Stimulated activated naive CD8-positive, alpha-beta T cell treated with anti-CD3 and anti-CD28 coated beads, Interleukin-15, amount 100 ng/mL, for 72 hours (primary cell): ENCODE measurements around the gene RPS25.
"Not testable (repeated sequence)": the region's sequence is repeated elsewhere in the genome, so short reads cannot be mapped to it uniquely, and the experiment has no call there.

ENCODE experiments used
- ATAC-seq: fragments of 150-1000 bp; cut with Tn5 transposase; 2 replicates; pipeline ENCODE4 v1.10.0; 2021; ENCODE audit warnings: mild to moderate bottlenecking, moderate library complexity
- DNase-seq, 2 donors: peaks; one replicate each; pipeline ENCODE4 v3.0.0; 2021 to 2022
- H3K27ac Mint-ChIP-seq, 2 donors: one replicate each; pipeline ENCODE4 v1.8.0; 2022; ENCODE audit warnings: mild to moderate bottlenecking in 2 of 2, mixed read lengths in 2 of 2, moderate library complexity in 2 of 2
- H3K27me3 Mint-ChIP-seq: one replicate; pipeline ENCODE4 v1.8.0; 2022; ENCODE audit warnings: mixed read lengths
- H3K4me1 Mint-ChIP-seq: one replicate; pipeline ENCODE4 v1.8.0; 2022; ENCODE audit warnings: mild to moderate bottlenecking, mixed read lengths
- H3K4me3 Mint-ChIP-seq, 2 donors: one replicate each; pipeline ENCODE4 v1.8.0; 2022; ENCODE audit warnings: mild to moderate bottlenecking in 2 of 2, mixed read lengths in 2 of 2, moderate library complexity in 1 of 2
- H3K9me3 Mint-ChIP-seq, 2 donors: one replicate each; pipeline ENCODE4 v1.8.0; 2022; ENCODE audit warnings: mixed read lengths in 2 of 2

Gene RPS25

DNA sequence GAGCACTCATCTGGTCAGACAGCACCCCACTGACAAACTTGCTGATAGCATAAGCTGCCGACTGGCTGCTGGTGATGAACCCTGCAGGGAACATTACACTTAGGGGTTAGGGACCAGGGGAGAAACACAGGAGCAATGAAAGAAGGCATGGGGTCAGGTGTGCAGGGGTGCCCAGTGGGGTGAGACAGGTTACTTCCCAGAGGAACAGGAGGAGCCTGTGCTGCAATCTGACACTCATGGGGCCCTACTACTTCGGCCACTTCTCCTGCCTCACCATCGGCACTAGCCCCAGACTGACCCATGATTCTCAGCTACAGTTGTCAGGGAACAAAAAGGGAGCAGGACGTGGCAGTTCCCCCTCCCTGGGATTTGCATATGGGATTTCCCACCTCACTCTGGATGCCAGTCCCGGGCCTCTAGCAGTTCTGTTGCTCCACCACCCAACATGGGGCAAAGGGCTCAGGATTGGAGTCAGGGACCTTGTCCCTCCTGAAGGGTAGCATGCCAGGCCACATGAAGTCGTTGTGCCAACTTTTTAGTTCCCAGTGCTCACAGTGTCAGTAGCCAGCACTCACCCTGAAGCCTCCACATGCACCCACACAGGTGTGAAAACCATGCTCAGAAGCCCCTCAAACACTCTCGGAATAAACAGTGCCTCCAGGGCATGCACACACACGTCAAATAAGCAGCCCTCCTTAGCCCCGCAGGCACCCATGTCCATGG is 10.4 kb upstream of the RPS25 start:
- H3K4me1 Mint-ChIP-seq, result peaks cover 65% of the 10 kb centered on the region
- H3K9me3 Mint-ChIP-seq, result no peaks in the 10 kb centered on the region
- ATAC-seq, result no peak
- DNase-seq, result no peak
- H3K4me3 Mint-ChIP-seq, result peak overlapping the region; percentile 77 to 91
- no peaks in the 10 kb centered on the region for H3K27me3 Mint-ChIP-seq
- H3K27ac Mint-ChIP-seq, result peak overlapping the region in 1 of 2 donors; percentile 23

DNA sequence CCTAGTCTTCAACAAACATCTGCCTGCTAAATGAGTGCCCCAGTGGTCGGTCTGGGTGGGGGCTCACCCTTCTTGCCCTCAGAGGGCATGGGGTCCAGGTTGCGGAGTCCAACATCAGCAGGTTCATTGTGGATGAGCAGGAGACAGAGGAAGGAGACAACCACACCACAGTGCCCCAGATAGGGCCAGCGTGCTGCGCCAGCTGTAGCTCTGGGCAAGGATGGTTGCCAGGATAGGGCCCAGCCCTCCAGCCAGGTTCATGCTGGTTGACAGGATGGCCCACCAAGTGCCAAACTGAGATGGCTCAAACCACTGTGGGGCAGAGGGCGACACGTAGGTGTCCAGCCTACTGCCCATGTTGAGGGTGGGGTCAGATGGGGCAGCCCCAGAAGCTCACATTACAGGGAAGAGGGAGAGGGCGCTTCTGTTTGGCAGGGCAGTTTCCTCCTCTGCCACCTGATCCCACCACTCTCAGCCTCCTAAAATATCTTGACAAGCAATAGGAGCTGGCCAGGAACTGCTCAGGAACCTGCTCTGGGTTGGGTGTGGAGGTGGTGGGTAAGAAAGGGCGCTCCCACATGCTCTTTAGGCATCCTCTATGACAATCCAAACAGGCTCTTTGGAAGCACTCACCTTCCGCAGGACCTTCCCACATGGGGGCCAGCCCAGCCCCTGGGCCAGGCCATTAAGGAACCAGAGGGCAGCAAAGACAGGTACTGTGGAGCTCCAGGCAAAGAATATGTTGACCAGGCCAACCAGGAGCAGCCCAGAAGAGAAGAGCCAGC is 9.6 kb upstream of the RPS25 start:
- ATAC-seq (no peak), DNase-seq (no peak)
- Mint-ChIP-seq H3K4me3 (peak overlapping the region in 1 of 2 donors; percentile 14), H3K27me3 (no peaks in the 10 kb centered on the region), H3K9me3 (no peaks in the 10 kb centered on the region), H3K4me1 (peaks cover 72% of the 10 kb centered on the region), H3K27ac (no peak overlapping the region)

DNA sequence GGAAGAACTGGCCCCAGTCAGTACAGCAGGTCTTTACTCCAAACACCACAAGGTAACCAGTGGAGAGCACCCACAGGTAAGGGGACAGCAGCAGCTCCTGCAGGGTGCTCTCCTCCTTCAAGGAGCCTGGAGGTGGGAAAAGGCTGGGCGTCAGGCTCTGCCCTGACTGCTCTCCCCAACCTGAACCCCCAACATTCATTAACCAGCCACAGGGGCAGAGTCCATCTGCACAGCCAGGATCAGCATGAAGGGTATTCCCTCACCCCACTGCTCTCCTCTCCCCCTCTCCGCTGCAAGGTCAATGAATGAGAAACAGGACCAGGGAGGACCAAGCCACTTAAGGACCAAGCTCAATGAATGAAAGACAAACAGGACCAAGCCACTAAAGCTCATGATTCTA is 8.8 kb upstream of the RPS25 start:
- Mint-ChIP-seq H3K4me3 (no peak overlapping the region), H3K27ac (no peak overlapping the region), H3K27me3 (no peaks in the 10 kb centered on the region), H3K9me3 (no peaks in the 10 kb centered on the region), H3K4me1 (peaks cover 78% of the 10 kb centered on the region)
- no peak for DNase-seq
- no peak for ATAC-seq

DNA sequence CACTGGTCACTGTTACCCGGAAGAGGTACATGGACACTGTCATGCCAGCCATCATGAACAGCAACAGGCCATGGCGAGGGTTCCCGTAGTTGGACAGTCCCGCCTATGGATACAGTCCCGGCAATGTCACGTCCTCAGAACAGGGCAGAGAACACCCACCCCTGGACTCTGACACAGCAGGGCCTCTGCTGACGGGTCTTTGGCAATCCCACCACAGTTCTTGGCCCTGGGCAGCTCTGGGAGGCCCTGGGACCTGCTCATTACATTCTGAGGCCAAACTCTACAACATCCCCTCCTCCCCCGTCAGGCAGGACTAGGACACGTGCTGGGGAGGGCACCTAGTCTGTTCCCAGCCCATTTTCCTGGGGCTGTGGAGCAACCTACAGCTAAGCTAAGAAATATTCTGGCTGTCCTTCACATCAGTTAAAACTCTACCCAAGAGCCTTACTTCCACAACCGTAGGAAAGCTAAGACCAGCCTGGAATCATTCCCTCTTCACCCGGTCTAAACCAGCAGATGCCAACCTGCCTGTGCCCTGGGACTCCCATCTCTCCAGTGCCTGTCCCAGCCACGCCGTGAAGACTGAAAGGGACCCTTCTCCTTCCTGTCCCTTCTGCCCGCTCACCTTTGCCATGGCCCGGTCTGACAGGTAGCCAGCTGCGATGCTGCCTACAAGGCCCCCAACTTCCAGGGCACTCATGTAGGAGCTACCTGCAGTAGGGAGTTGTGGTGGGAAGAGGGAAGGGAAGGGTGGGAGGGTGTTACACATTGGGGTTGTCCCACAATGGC is 8.0 kb upstream of the RPS25 start:
- H3K27me3 Mint-ChIP-seq, result no peaks in the 10 kb centered on the region
- no peak overlapping the region for H3K4me3 Mint-ChIP-seq
- DNase-seq (no peak), ATAC-seq (no peak)
- peak overlapping the region in 1 of 2 donors; percentile 83 for H3K27ac Mint-ChIP-seq
- H3K9me3 Mint-ChIP-seq, result no peaks in the 10 kb centered on the region
- H3K4me1 Mint-ChIP-seq, result peaks cover 86% of the 10 kb centered on the region

DNA sequence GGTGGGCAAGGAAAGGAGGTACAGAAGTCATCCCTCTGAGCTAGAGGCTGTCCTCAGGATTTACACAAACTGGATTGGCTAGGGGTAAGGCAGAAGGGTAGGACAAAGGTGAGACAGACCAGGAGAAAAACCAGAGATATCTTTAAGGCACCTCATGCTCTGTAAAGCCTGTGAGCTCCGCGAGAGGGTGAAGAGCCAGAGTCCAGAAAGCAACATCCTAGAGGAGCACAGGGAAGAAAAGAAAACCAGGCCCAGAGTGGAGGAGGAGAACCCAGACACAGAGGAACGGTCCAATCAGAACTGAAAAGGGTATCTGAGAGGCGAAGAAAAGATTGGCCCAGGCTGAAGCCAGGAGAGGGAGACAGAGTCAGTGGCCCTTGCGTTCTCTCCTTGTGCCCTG is 7.4 kb upstream of the RPS25 start:
- H3K4me1 Mint-ChIP-seq, result peaks cover 89% of the 10 kb centered on the region
- peak overlapping the region in 1 of 2 donors; percentile 72 for H3K27ac Mint-ChIP-seq
- H3K4me3 Mint-ChIP-seq, result no peak overlapping the region
- DNase-seq, result no peak
- no peaks in the 10 kb centered on the region for H3K27me3 Mint-ChIP-seq
- no peaks in the 10 kb centered on the region for H3K9me3 Mint-ChIP-seq
- ATAC-seq, result no peak

DNA sequence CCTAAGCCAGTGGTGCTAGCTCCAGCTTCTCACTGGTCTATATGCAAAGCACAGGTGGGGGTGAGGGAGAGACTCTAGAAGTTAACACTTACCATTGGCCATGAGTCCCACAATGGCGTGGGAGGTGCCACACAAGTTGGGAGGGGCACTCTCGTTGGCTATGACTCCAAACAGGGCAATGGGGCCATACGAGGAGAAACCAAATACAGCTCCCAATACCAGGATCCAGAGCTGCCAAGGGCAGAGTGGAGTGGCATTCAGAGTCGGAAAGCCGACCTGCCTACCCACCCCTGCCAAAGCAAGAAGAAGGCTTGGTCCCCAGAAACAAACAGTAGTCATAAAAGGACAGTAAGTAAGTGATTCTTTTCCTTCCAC is 6.9 kb upstream of the RPS25 start:
- DNase-seq (no peak), ATAC-seq (no peak)
- no peaks in the 10 kb centered on the region for H3K9me3 Mint-ChIP-seq
- H3K27me3 Mint-ChIP-seq, result no peaks in the 10 kb centered on the region
- no peak overlapping the region for H3K4me3 Mint-ChIP-seq
- H3K27ac Mint-ChIP-seq, result peak overlapping the region in 1 of 2 donors; percentile 72
- H3K4me1 Mint-ChIP-seq, result peaks cover 94% of the 10 kb centered on the region

DNA sequence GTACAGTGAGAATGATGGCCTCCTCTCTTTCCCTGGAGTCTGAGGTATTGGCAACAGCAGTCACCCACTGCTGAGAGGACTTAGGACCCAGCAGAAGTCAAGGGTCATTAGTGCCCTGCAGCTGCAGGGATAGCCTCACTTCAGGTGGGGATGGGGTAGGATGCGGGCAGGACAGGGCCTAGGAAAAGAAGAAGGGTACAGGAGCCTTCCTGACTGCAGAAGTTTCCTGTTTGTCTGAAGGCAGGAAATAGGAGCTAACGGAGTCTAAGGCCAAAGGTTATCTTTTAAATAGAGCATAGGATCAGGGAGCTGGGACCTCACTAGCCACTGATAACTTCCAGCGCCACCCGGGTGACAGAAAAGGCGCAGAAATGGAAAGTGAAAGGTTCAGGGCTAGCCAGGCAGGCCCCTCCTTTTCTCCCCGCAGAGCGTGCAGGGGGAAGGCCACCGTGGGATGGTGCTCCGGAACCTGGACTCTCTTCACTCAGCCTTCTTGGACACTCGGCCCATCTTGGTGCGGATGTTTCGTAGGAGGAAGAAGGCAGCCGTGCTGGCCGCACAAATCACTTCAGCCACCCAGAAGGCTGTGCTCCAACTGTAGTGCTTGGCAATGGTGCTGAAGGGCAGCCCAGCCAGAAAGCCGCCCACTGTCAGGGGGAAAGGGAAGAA is 6.4 kb upstream of the RPS25 start:
- no peak for ATAC-seq
- no peak for DNase-seq
- Mint-ChIP-seq H3K4me3 (peak overlapping the region in 1 of 2 donors; percentile 16), H3K27me3 (no peaks in the 10 kb centered on the region), H3K4me1 (peaks cover 93% of the 10 kb centered on the region), H3K9me3 (no peaks in the 10 kb centered on the region), H3K27ac (peak overlapping the region in 1 of 2 donors; percentile 56)

DNA sequence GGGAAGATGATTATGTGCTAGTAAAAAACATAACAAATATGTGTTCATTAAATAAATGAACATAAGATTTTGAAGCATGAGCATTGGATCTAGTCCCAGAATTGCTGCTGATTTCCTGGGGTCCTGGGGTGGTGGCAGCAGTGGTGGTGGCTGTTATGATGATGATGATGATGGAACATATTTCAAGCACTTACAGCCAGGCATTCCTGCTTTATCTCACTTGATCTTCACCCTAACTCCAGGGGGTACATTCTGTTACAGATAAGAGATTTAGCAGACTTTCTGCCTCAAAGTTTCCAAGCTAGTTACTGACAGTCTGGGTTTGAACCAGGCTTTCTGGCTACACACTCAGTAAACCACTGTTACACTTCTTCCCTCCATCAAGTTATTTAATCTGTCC is 5.6 kb upstream of the RPS25 start:
- no peak overlapping the region for H3K4me3 Mint-ChIP-seq

DNA sequence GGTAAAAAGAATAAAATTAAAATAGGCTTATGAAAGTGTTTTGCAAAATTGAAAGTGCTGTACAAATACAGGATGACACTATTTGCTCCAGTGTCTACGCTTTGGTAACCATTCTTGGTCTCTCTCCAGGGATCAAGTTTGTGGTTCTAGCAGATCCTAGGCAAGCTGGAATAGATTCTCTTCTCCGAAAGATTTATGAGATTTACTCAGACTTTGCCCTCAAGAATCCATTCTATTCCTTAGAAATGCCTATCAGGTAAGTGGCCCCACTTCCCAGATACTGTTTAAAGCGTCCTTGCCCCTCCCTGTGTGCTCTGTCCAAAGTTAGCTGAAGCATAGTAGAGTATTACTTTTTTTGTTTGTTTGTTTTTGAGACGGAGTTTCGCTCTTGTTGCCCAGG is 3.5 kb upstream of the RPS25 start:
- ATAC-seq, result no peak
- no peaks in the 10 kb centered on the region for H3K27me3 Mint-ChIP-seq
- no peak for DNase-seq
- H3K4me3 Mint-ChIP-seq, result peak overlapping the region in 1 of 2 donors; percentile 35
- no peaks in the 10 kb centered on the region for H3K9me3 Mint-ChIP-seq
- peaks cover 67% of the 10 kb centered on the region for H3K4me1 Mint-ChIP-seq
- no peak overlapping the region for H3K27ac Mint-ChIP-seq

More for the DNA sequence above, 5.6 kb upstream of the RPS25 start:
- DNase-seq, result no peak
- Mint-ChIP-seq H3K27me3 (no peaks in the 10 kb centered on the region), H3K4me1 (peaks cover 85% of the 10 kb centered on the region), H3K9me3 (no peaks in the 10 kb centered on the region), H3K27ac (peak overlapping the region in 1 of 2 donors; percentile 74)
- ATAC-seq, result no peak

DNA sequence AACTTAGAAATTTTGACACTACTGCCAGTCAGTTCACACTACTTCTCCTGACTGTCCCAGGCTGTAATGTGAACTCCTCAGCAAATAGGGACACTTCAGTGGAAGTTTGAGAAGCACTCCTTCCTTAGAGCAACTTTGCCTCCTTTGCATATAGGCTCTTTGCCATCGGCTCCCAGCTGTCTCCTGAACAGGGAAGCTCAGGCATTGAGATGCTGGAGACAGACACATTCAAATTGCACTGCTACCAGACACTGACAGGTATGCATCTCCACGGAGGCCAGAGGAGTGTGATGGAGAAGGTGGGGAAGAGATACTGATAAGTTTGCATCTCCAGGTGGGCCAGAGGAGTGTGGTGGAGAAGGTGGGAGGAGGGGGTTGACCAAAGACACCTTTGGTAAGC is 1.9 kb upstream of the RPS25 start:
- Mint-ChIP-seq H3K4me1 (peaks cover 67% of the 10 kb centered on the region), H3K27me3 (no peaks in the 10 kb centered on the region), H3K4me3 (peak overlapping the region; percentile 95 to 99), H3K9me3 (no peaks in the 10 kb centered on the region), H3K27ac (peak overlapping the region; percentile 86 to 99)
- ATAC-seq (no peak), DNase-seq (no peak)

DNA sequence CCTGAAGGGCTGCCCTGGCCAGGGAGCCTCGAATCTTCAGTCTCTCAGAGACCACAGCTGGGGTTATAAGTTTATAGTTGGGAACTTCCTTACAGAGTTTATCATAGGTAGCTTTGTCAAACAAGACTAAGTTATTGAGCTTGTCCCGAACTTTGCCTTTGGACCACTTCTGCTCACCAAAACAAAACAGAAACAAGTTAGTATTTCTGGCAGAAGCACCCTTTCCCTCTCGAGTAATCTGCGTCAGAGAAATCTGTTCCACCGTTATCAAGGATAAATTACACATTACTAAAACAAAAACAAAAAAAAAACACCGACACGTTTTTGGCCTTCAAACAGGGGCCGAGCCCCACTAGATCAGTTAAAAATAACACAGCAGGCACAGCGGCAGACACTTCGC is 766 bp downstream of the RPS25 start:
- not testable (repeated sequence) for H3K9me3 Mint-ChIP-seq, ATAC-seq, DNase-seq, H3K27me3 Mint-ChIP-seq
- Mint-ChIP-seq H3K4me3 (peak overlapping the region; percentile 95 to 99), H3K4me1 (peaks cover 54% of the 10 kb centered on the region), H3K27ac (peak overlapping the region; percentile 99)

DNA sequence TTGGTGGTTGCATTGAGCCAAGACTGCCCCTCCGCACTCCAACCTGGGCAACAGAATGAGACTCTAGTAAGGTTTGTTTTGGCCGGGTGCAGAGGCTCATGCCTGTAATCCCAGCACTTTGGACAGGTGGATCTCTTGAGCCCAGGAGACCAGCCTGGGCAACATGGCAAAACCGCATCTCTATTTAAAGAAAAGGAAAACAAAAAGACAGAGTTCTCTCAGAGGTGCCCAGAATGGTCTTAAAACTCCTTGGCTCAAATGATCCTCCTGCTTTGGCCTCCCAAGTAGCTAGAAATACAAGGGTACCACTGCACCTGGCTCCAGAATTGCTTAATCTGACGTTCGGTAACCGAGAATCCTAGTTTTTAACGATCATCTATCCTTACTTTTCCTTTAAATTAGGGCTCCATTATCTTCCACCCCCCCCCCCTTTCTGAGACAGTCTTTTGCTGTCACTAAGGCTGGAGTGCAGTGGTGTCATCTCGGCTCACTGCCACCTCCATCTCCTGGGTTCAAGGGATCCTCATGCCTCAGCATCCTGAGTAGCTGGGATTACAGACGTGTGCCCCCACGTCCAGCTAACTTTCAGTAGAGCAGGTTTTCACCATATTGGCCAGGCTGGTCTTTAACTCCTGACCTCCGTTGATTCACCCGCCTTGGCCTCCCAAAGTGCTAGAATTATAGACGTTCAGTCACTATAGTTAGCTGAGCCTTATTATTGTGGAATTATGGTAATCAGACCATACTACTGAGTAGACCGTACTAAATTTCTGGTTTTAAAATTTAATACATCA is 1.7 kb downstream of the RPS25 start:
- ATAC-seq, result no peak
- peaks cover 44% of the 10 kb centered on the region for H3K4me1 Mint-ChIP-seq

DNA sequence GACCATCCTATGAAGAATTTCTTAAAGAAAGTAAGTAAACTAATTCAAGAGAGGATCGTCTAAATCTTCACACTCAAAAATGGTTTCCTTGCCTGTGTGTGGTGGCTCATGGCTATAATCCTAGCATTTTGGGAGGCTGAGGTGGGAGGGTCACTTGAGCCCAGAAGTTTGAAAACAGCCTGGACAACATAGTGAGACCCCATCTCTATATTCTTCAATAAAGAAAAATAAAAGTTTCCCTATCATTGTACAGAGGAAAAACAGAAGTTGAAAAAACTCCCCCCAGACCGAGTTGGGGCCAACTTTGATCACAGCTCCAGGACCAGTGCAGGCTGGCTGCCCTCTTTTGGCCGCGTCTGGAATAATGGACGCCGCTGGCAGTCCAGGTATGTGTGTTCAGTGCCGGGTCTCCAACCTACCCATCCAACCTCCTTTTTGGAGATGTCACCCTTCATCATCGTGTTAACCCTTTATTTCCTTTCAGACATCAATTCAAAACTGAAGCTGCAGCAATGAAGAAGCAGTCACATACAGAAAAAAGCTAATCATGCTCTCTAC is 3.0 kb downstream of the RPS25 start:
- Mint-ChIP-seq H3K4me3 (peak overlapping the region; percentile 95 to 99), H3K27me3 (no peaks in the 10 kb centered on the region), H3K4me1 (peaks cover 35% of the 10 kb centered on the region), H3K9me3 (no peaks in the 10 kb centered on the region), H3K27ac (peak overlapping the region in 1 of 2 donors; percentile 81)
- DNase-seq, result no peak
- no peak for ATAC-seq

More for the DNA sequence above, 1.7 kb downstream of the RPS25 start:
- DNase-seq, result no peak
- Mint-ChIP-seq H3K4me3 (peak overlapping the region; percentile 95 to 99), H3K27ac (peak overlapping the region in 1 of 2 donors; percentile 99), H3K27me3 (no peaks in the 10 kb centered on the region), H3K9me3 (no peaks in the 10 kb centered on the region)

DNA sequence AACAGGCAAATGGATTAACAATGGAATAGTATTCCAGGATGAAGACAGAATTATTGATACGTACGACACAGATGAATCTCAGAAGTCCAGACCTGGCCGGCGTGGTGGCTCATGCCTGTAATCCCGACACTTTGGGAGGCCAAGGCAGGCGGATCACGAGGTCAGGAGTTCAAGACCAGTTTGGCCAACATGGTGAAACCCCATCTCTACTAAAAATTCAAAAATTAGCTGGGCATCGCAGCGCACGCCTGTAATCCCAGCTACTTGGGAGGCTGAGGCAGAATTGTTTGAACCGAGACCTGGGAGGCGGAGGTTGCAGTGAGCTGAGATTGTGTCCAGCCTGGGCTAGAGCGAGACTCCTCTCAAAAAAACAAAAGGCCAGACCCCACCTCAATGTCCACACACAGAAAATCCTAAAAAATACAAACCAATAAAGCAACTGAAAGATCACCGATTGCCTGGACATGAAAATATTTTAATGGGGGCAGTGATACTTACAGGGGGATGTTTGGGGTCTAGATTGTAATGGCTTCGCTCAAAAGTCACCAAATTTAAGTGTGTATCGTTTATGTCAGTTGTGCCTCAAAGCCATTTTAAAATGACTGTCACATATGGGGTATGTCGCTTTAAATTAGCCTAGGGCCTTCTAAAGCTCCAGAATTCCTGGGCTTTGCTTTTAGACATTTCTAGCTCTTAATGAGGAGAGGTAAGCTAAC is 3.8 kb downstream of the RPS25 start:
- no peak for ATAC-seq
- H3K27ac Mint-ChIP-seq, result peak overlapping the region in 1 of 2 donors; percentile 38
- peaks cover 30% of the 10 kb centered on the region for H3K4me1 Mint-ChIP-seq
- H3K9me3 Mint-ChIP-seq, result no peaks in the 10 kb centered on the region
- DNase-seq, result no peak
- no peaks in the 10 kb centered on the region for H3K27me3 Mint-ChIP-seq
- no peak overlapping the region for H3K4me3 Mint-ChIP-seq
